GM23338 (cell line): ENCODE measurements around the gene BCORL1. TPM values are rescaled to one million over a fixed set of nuclear protein-coding genes. Genes with fewer than 3 reads are reported as not detected.

ENCODE experiments used
- ATAC-seq: fragments of 200-7000 bp; cut with Tn5 transposase; 3 replicates; pipeline ENCODE4 v1.9.1; 2020
- DNase-seq: peaks from one replicate; pipeline ENCODE4 v3.0.0-alpha.2; 2015; ENCODE audit warnings: low spot score
- H2AFZ ChIP-seq: fragments of 200-600 bp; sonication (generic); 2 replicates; pipeline ENCODE4 v1.8.0; 2016; ENCODE audit warnings: antibody characterized with exemption, mild to moderate bottlenecking, moderate library complexity
- H3F3A ChIP-seq: fragments of 200-600 bp; sonication (generic); replicated peaks from 2 replicates; pipeline ENCODE4 v1.8.0; 2017; ENCODE audit warnings: antibody characterized with exemption, mixed run types, low read depth
- H3K27ac ChIP-seq: fragments of 200-600 bp; sonication (generic); 2 replicates; pipeline ENCODE4 v1.6.1; 2016; ENCODE audit warnings: low read depth
- H3K27me3 ChIP-seq: fragments of 200-600 bp; sonication (generic); 2 replicates; pipeline ENCODE4 v1.8.0; 2016; ENCODE audit warnings: mild to moderate bottlenecking, mixed run types, moderate library complexity; ENCODE audit not compliant: insufficient read depth
- H3K36me3 ChIP-seq: fragments of 200-600 bp; sonication (generic); 2 replicates; pipeline ENCODE4 v1.8.0; 2016; ENCODE audit warnings: mild to moderate bottlenecking; ENCODE audit not compliant: insufficient read depth
- H3K4me1 ChIP-seq: fragments of 200-600 bp; sonication (generic); 2 replicates; pipeline ENCODE4 v1.8.0; 2016; ENCODE audit warnings: mild to moderate bottlenecking, moderate library complexity; ENCODE audit not compliant: insufficient read depth
- H3K4me2 ChIP-seq: fragments of 200-600 bp; sonication (generic); 2 replicates; pipeline ENCODE4 v1.7.1; 2017; ENCODE audit warnings: mixed run types
- H3K4me3 ChIP-seq: fragments of 200-600 bp; sonication (generic); 2 replicates; pipeline ENCODE4 v1.6.1; 2016; ENCODE audit warnings: mixed run types
- H3K79me2 ChIP-seq: fragments of 200-600 bp; sonication (generic); replicated peaks from 2 replicates; pipeline ENCODE4 v1.8.0; 2017; ENCODE audit warnings: mild to moderate bottlenecking; ENCODE audit not compliant: insufficient read depth
- H3K9me2 ChIP-seq: fragments of 200-600 bp; sonication (generic); 2 replicates; pipeline ENCODE4 v1.8.0; 2017; ENCODE audit not compliant: insufficient read depth
- H4K20me1 ChIP-seq: fragments of 200-600 bp; sonication (generic); replicated peaks from 2 replicates; pipeline ENCODE4 v1.8.0; 2017; ENCODE audit warnings: mild to moderate bottlenecking; ENCODE audit not compliant: insufficient read depth
- H3K27ac Mint-ChIP-seq: 2 replicates; pipeline ENCODE4 v1.8.0; 2020; ENCODE audit warnings: inconsistent platforms, mild to moderate bottlenecking, moderate library complexity, mixed read lengths
- H3K27me3 Mint-ChIP-seq: 3 replicates; pipeline ENCODE4 v1.8.0; 2022; ENCODE audit warnings: low read depth, mild to moderate bottlenecking, moderate library complexity, mixed read lengths, inconsistent platforms; ENCODE audit not compliant: insufficient read depth, poor library complexity
- H3K36me3 Mint-ChIP-seq: 3 replicates; pipeline ENCODE4 v1.8.0; 2021; ENCODE audit warnings: low read depth, mild to moderate bottlenecking, inconsistent platforms, moderate library complexity, mixed read lengths
- H3K4me1 Mint-ChIP-seq: 3 replicates; pipeline ENCODE4 v1.8.0; 2020; ENCODE audit warnings: mild to moderate bottlenecking, inconsistent platforms, mixed read lengths
- H3K4me3 Mint-ChIP-seq: 3 replicates; pipeline ENCODE4 v1.8.0; 2021; ENCODE audit warnings: moderate library complexity, mild to moderate bottlenecking, inconsistent platforms, mixed read lengths
- H3K9me3 Mint-ChIP-seq: 3 replicates; pipeline ENCODE4 v1.8.0; 2020; ENCODE audit warnings: moderate library complexity, mild to moderate bottlenecking, inconsistent platforms, mixed read lengths
- CREB1 ChIP-seq: fragments of 250-450 bp; sonication (Bioruptor Pico); IDR thresholded peaks from 2 replicates; pipeline ENCODE4 v1.5.0; 2020; ENCODE audit warnings: low read depth, mild to moderate bottlenecking, moderate library complexity
- ETS1 ChIP-seq: IDR thresholded peaks from 2 replicates; pipeline ENCODE4 v1.6.1; 2016; ENCODE audit warnings: antibody characterized with exemption
- EZH2 ChIP-seq: fragments of 200-600 bp; sonication (generic); IDR thresholded peaks from one replicate; pipeline ENCODE4 v1.8.0; 2017; ENCODE audit warnings: antibody characterized with exemption, mild to moderate bottlenecking, low read depth; ENCODE audit not compliant: unreplicated experiment
- EZH2phosphoT487 ChIP-seq: fragments of 200-600 bp; sonication (generic); IDR thresholded peaks from one replicate; pipeline ENCODE4 v1.8.1; 2018; ENCODE audit warnings: antibody characterized with exemption; ENCODE audit not compliant: unreplicated experiment
- JUNB ChIP-seq: IDR thresholded peaks from one replicate; pipeline ENCODE4 v1.6.1; 2016; ENCODE audit warnings: antibody characterized with exemption; ENCODE audit not compliant: unreplicated experiment
- NANOG ChIP-seq: IDR thresholded peaks from 2 replicates; pipeline ENCODE4 v1.6.1; 2016; ENCODE audit warnings: antibody characterized with exemption, borderline replicate concordance
- POLR2AphosphoS5 ChIP-seq: IDR thresholded peaks from 2 replicates; pipeline ENCODE4 v1.6.1; 2016; ENCODE audit warnings: antibody characterized with exemption, low read depth
- REST ChIP-seq: IDR thresholded peaks from one replicate; pipeline ENCODE4 v1.6.1; 2018; ENCODE audit warnings: antibody characterized with exemption; ENCODE audit not compliant: unreplicated experiment
- STAT1 ChIP-seq: IDR thresholded peaks from one replicate; pipeline ENCODE4 v1.6.1; 2016; ENCODE audit warnings: antibody characterized with exemption; ENCODE audit not compliant: unreplicated experiment
- ZNF114 ChIP-seq: fragments of 250-450 bp; sonication (Bioruptor Pico); IDR thresholded peaks from 2 replicates; pipeline ENCODE4 v1.5.0; 2020; ENCODE audit warnings: mild to moderate bottlenecking, moderate library complexity
- ZNF331 ChIP-seq: fragments of 250-450 bp; sonication (Bioruptor Pico); IDR thresholded peaks from 2 replicates; pipeline ENCODE4 v1.5.0; 2020; ENCODE audit warnings: low read depth, mild to moderate bottlenecking, moderate library complexity
- ZNF462 ChIP-seq: fragments of 250-450 bp; sonication (Bioruptor Pico); IDR thresholded peaks from 2 replicates; pipeline ENCODE4 v1.5.0; 2020; ENCODE audit warnings: mild to moderate bottlenecking, moderate library complexity
- polyA plus RNA-seq: library from polyadenylated mRNA; unstranded; fragments of >200 nt; fragmentation: Nextera tagmentation; extraction: Ambion mirVana; gene quantifications from 2 replicates; pipeline ENCODE4 v1.2.1, GENCODE V29; 2016
- total RNA-seq: library from RNA; depleted of rRNA; stranded (reverse); fragments of >200 nt; shearing (Covaris generic); gene quantifications from 2 replicates; pipeline ENCODE4 v1.2.3, GENCODE V29; 2014

The BCORL1 gene
- total and polyA plus RNA-seq, 2 experiments from 2014 or later, result 2.6 to 2.7 TPM

- H3K27me3 Mint-ChIP-seq, result peaks cover 4% of the 10 kb centered on the region
- H3K36me3 Mint-ChIP-seq, result no peaks in the 10 kb centered on the region
- Histone ChIP-seq H3F3A (no peaks in the 10 kb centered on the region), H4K20me1 (no peaks in the 10 kb centered on the region), H3K27me3 (no peaks in the 10 kb centered on the region), H3K79me2 (no peaks in the 10 kb centered on the region), H3K36me3 (no peaks in the 10 kb centered on the region), H2AFZ (no peak overlapping the region), H3K9me2 (no peaks in the 10 kb centered on the region), H3K4me2 (no peak overlapping the region), H3K4me1 (no peaks in the 10 kb centered on the region), H3K27ac (no peak overlapping the region), H3K4me3 (no peak overlapping the region)
- H3K27ac Mint-ChIP-seq, result no peak overlapping the region
- DNase-seq (no peak), ATAC-seq (no peak)
- no peak for TF ChIP-seq REST
- no peak for TF ChIP-seq ZNF331 (CRISPR knock-in tag)
- H3K4me3 Mint-ChIP-seq, result no peak overlapping the region
- H3K9me3 Mint-ChIP-seq, result no peaks in the 10 kb centered on the region
- H3K4me1 Mint-ChIP-seq, result no peaks in the 10 kb centered on the region
These were observed 30.2 kb downstream of the BCORL1 start for GRCh38 chrX:130012683-130013082.

- H3K4me1 Mint-ChIP-seq, result no peaks in the 10 kb centered on the region
- Histone ChIP-seq H3F3A (no peaks in the 10 kb centered on the region), H3K27ac (no peak overlapping the region), H3K27me3 (no peaks in the 10 kb centered on the region), H4K20me1 (no peaks in the 10 kb centered on the region), H3K36me3 (no peaks in the 10 kb centered on the region), H3K4me3 (no peak overlapping the region), H3K9me2 (no peaks in the 10 kb centered on the region), H2AFZ (no peak overlapping the region), H3K4me1 (no peaks in the 10 kb centered on the region), H3K4me2 (no peak overlapping the region), H3K79me2 (no peaks in the 10 kb centered on the region)
- no peaks in the 10 kb centered on the region for H3K36me3 Mint-ChIP-seq
- DNase-seq (no peak), ATAC-seq (no peak)
- peaks cover 4% of the 10 kb centered on the region for H3K27me3 Mint-ChIP-seq
- no peaks in the 10 kb centered on the region for H3K9me3 Mint-ChIP-seq
- no peak overlapping the region for H3K4me3 Mint-ChIP-seq
- no peak overlapping the region for H3K27ac Mint-ChIP-seq
- TF ChIP-seq CREB1 (CRISPR knock-in tag) (no peak), ZNF331 (CRISPR knock-in tag) (no peak), JUNB (no peak), STAT1 (no peak), ZNF462 (CRISPR knock-in tag) (no peak), EZH2 (no peak), NANOG (no peak), EZH2phosphoT487 (no peak), POLR2AphosphoS5 (no peak), ETS1 (no peak), ZNF114 (CRISPR knock-in tag) (no peak)
These were observed 31.2 kb downstream of the BCORL1 start for GRCh38 chrX:130013661-130014060.
